ENCODE results near the gene TRAF6.
"Not testable (repeated sequence)": the region's sequence is repeated elsewhere in the genome, so short reads cannot be mapped to it uniquely, and the experiment has no call there.

Gene TRAF6

DNA sequence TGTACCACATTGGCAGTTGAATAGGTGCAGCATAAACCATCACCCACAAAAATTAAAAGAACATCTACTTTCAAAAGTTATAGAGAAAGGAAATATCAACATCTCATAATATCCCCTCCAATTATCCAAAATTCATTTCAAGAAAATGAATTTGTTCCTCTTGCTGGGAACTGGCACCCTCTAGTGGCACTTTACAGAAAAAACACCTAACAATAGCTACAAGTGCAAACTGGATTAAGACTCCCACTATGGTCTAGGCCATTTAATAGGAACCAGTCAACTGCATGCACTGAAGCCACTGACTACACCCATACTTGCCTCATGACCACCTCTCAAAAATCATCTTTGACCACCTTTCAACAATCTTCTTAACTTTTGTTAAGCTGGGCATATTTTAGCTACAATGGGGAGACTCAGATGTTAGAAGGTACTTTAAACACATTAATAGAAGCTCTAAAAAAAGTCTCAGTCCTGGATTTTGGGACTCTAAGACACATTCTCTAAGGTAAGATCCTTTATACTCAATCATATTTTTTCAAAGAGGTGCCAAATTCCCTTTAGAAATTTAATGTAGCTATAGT is 17.3 kb downstream of the TRAF6 start:
- DNase-seq, result peak; percentile 6 to 73 (median 45)

- DNase-seq, result no peak
Observed at GRCh38 chr11:36490026-36490806, 19.9 kb downstream of the TRAF6 start.

- no peak for DNase-seq
Observed at GRCh38 chr11:36488096-36488495, 22.0 kb downstream of the TRAF6 start.

- no peak for DNase-seq
Observed at GRCh38 chr11:36487619-36488018, 22.5 kb downstream of the TRAF6 start.

GRCh38 chr11:36485298-36486002 is 24.6 kb downstream of the TRAF6 start:
- no peak for DNase-seq

- not testable (repeated sequence) for DNase-seq
Observed at GRCh38 chr11:36483042-36483441, 27.0 kb downstream of the TRAF6 start.

- DNase-seq, result no peak
Observed at GRCh38 chr11:36480833-36481232, 29.2 kb downstream of the TRAF6 start.

GRCh38 chr11:36478700-36479329 is 31.3 kb downstream of the TRAF6 start:
- DNase-seq, result peak; percentile 25 to 82 (median 70)

DNA sequence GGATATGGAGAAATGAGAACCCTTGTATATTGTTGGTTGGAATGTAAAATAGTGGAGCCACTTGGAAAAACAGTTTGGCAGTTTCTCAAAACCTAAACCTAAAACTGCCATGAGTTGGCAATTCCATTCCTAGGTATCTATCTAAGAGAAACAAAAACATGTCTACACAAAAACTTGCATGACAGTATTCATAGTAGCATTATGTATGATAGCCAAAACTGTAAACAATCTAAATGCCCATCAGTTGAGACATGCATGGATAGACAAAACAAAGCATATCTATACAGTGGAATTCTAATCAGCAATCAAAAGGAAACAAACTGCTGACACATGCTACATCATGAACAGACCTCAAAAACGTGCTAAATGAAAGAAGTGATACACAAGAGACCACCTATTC is 34.9 kb downstream of the TRAF6 start:
- DNase-seq, result no peak

DNA sequence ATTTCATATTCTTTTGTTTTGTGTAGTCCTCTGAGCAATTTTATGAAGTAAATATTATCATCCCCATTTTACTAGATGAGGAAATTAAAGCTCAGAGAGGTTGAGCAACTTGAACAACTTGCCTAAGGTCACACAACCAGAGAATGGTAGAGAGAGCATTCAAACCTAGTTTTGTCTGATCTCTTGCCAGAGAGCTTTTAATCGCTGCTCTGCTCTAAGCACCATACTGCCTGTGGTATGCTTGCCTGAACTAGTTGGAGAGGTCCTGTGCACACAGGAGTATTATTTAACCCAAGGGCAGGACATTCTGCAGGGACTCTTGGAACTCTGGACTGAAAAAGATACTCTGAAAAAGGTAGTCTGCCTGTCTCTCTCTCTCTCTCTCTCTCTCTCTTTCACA is 38.5 kb downstream of the TRAF6 start:
- DNase-seq, result no peak

GRCh38 chr11:36469881-36470802 is 39.9 kb downstream of the TRAF6 start:
- DNase-seq, result no peak

DNA sequence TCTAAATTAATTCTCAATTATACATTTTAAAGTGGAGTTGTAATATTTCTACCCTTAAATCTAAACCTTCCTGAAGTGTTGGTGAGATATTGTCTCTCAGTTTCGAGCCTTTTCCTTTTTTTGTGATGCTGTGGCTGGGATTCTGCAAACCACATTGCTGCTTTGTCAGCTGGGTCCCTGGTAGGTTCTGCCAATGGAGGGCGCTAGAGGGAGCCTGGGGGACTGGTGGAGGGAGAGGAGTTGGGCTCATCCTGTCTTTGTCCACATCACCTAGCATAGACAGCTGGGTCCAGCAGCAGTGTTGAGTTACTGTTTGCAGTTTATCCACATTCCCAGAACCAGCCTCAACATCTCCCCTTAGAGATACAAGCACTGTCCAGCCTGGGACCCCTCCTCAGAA is 41.0 kb downstream of the TRAF6 start:
- DNase-seq, result no peak

GRCh38 chr11:36467916-36468315 is 42.2 kb downstream of the TRAF6 start:
- peak in 1 of 3 experiments; percentile 64 for DNase-seq

DNA sequence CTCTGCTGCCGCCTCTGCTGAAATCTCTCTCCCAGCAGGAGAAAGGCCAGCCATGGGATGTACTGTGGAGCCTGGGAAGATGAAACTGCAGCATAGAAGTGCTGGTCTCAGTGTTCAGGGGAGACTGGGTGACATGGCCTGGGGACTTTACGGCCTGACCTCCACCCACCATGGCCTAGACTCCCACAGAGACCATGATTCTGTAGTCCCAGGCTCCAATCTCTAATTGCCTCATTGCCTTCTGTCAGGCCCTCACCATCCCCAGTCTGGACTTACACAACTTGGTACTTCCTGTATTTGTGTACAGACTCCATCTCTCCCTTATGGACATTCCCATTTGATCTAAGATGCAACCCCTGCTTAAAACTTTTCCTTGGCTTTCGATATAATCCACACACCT is 43.1 kb downstream of the TRAF6 start:
- no peak for DNase-seq

- DNase-seq, result no peak
Observed at GRCh38 chr11:36465449-36466163, 44.5 kb downstream of the TRAF6 start.

DNA sequence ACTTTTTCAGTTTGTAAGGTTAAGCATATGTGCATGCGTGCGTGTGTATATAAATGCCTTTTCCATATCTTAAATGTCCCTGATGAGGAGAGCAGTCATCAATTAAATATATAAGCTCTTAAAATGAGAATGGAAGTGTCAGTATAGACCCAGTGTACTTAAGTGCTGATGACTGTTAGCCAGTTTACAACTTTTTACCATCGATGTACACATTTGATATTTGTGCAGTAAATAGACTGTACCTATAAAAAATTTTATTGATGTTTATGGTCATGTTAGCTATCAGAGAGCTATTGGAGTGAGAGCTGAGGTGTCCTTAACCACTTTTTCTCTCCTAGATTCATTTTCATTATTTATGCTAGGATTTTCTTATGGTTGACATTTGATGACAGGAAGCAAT is 45.4 kb downstream of the TRAF6 start:
- no peak for DNase-seq

DNA sequence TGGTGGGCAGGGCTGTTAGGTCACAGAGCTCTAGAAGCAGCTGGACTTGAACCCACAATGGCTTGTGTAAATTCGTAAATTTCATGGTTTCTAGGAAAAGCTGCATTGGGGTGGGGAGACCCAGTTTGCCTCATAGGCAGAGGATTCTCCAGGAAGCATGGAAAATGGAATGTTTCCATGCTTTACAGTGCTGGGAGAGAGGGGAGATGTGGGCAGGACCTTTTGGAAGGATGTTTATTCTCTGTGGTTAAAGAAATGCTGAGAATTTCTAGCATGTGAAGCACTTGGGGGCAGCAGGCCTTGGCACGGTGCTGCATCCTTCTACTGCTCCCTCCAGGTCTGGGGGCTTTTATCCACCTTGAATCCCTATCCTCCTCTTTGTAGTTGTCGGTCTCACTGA is 46.3 kb downstream of the TRAF6 start:
- DNase-seq, result no peak

- no peak for DNase-seq
Observed at GRCh38 chr11:36462321-36462720, 47.8 kb downstream of the TRAF6 start.

DNA sequence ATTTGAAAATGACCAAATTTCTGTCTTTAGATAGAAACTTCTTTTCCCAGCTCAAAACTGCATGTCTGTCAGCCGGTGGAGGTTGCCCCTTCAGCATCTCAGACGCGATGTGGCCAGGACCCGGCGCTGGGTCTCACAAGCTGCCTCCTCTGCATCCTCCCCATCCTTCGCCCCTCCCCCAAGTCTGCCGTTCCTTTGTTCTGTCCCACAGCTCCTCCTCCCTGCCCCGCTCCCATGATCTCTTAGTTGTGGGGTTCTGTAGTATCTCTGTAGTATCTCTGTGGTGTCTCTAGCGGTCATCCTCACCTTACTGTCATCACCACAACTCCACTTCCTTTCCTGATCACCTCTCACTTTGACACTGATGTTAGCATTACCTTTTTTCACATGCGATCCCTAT is 49.9 kb downstream of the TRAF6 start:
- no peak for DNase-seq

- no peak for DNase-seq
Observed at GRCh38 chr11:36459046-36459445, 51.0 kb downstream of the TRAF6 start.

- peak in 1 of 3 experiments; percentile 80 for DNase-seq
Observed at GRCh38 chr11:36458129-36458915, 51.8 kb downstream of the TRAF6 start.

Data from NCI-H1417 (cell line).